ENCODE measurements around the gene ZNF474.

The ZNF474 gene

DNA sequence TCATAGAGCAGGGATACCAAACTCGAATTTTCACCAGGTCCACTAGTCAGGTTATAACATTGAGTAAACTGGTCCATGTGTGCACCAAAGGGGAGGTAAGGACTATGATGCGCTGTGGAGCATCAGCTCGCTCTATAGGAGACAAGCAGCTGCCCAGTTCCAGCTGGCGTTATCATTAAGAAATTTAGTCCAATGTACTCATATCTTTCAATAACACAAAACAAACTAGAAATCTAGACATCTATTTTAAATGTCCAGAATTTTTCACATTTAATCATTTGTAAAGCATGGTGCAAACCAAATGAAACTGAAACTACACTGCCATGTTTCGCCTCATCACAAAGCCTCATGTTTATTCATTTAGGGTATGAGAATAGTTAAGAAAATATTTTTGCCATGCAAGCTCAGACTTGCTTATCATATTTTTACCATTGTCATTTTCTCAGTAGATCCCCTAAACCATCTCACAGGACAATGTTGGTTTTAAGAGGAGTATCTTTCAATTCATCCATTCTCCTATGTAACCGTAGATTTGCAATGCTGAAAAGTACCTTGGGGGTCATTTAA lies 50.9 kb downstream of the ZNF474 start:
- no peaks in the 10 kb centered on the region for H3K4me1 ChIP-seq (ENCODE audit: control insufficient read depth in 1 of 2, insufficient read depth in 1 of 2, low read depth in 1 of 2, low read length in 1 of 2)
- H3K36me3 ChIP-seq, result no peaks in the 10 kb centered on the region
- no peaks in the 10 kb centered on the region for H3K27me3 ChIP-seq
- H3K27ac ChIP-seq, result no peak overlapping the region
- H3K4me3 ChIP-seq (ENCODE audit: low read depth in 1 of 2, low read length in 1 of 2), result no peak overlapping the region
- no peaks in the 10 kb centered on the region for H3K9me3 ChIP-seq
- TF ChIP-seq, protein P1, sequence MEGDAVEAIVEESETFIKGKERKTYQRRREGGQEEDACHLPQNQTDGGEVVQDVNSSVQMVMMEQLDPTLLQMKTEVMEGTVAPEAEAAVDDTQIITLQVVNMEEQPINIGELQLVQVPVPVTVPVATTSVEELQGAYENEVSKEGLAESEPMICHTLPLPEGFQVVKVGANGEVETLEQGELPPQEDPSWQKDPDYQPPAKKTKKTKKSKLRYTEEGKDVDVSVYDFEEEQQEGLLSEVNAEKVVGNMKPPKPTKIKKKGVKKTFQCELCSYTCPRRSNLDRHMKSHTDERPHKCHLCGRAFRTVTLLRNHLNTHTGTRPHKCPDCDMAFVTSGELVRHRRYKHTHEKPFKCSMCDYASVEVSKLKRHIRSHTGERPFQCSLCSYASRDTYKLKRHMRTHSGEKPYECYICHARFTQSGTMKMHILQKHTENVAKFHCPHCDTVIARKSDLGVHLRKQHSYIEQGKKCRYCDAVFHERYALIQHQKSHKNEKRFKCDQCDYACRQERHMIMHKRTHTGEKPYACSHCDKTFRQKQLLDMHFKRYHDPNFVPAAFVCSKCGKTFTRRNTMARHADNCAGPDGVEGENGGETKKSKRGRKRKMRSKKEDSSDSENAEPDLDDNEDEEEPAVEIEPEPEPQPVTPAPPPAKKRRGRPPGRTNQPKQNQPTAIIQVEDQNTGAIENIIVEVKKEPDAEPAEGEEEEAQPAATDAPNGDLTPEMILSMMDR (IDR thresholded peaks at IDR 0.05), result no peak

- H3K27ac ChIP-seq, result no peak overlapping the region
Observed at GRCh38 chr5:122180863-122181548, 51.7 kb downstream of the ZNF474 start.

DNA sequence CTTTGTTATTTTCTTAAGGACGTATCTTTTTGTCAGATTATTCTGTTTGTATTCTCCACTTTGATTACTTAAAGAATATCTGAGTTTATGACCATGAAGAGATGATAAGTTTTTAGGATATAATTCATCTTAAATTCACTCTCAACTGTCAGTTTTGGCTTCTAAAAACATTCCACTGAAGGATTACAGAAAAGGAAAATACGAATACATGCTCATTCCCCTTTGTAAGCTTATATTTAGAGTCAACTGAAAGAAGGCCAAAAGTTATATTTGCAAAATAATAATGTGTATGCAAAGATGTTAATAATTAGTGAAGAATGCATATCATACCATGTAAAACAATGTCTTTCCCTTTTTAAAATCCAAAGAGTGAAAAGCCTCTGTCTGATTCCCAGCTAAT lies 52.5 kb downstream of the ZNF474 start:
- Histone ChIP-seq H3K27ac (no peak overlapping the region), H3K4me1 (ENCODE audit: control insufficient read depth in 1 of 2, insufficient read depth in 1 of 2, low read depth in 1 of 2, low read length in 1 of 2) (no peaks in the 10 kb centered on the region), H3K4me3 (ENCODE audit: low read depth in 1 of 2, low read length in 1 of 2) (no peak overlapping the region), H3K9me3 (no peaks in the 10 kb centered on the region), H3K27me3 (no peaks in the 10 kb centered on the region), H3K36me3 (no peaks in the 10 kb centered on the region)
- TF ChIP-seq, protein P1 (IDR thresholded peaks at IDR 0.05), result no peak

More at GRCh38 chr5:122180863-122181548, 51.7 kb downstream of the ZNF474 start:
- Histone ChIP-seq H3K4me3 (ENCODE audit: low read depth in 1 of 2, low read length in 1 of 2) (no peak overlapping the region), H3K4me1 (ENCODE audit: control insufficient read depth in 1 of 2, insufficient read depth in 1 of 2, low read depth in 1 of 2, low read length in 1 of 2) (no peaks in the 10 kb centered on the region), H3K27me3 (no peaks in the 10 kb centered on the region), H3K36me3 (no peaks in the 10 kb centered on the region), H3K9me3 (no peaks in the 10 kb centered on the region)
- TF ChIP-seq, protein P1 (IDR thresholded peaks at IDR 0.05), result no peak

- TF ChIP-seq, protein P1 (IDR thresholded peaks at IDR 0.05), result no peak
- H3K4me3 ChIP-seq (ENCODE audit: low read depth in 1 of 2, low read length in 1 of 2), result no peak overlapping the region
Observed at GRCh38 chr5:122182491-122182921, 53.2 kb downstream of the ZNF474 start.

DNA sequence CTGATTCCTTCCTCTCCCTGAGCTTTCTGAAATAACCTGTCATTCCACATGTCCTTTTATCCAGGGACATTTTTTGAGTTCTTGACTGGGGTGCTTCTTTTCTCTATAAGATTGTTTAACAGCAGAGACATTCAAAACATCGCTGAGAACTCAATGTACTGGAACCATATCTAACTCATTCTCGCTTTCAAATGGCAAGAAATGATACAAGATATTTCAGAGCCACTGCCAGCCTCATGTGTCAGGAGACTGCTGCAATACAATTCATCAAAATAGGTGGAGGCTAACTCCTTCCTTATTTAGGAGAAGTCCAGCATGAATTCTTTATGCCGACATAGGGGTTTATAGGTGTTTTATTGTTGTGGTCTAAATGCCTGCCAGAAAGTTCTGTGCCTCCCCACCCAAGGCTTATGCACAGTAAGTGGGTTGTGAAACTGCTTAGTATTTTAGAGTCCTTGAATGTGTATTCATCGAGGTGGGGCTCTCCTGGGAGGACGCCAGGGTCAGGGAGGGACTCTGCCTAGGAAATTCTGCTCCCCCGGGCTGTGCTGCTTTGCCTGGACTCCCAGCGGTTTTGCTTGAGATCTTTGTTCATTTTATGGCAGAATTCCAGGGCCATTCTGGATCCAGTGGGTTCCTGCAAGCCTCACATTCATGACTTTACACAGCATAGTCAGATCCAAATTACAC lies 53.9 kb downstream of the ZNF474 start:
- Histone ChIP-seq H3K27ac (no peak overlapping the region), H3K4me1 (ENCODE audit: control insufficient read depth in 1 of 2, insufficient read depth in 1 of 2, low read depth in 1 of 2, low read length in 1 of 2) (no peaks in the 10 kb centered on the region), H3K4me3 (ENCODE audit: low read depth in 1 of 2, low read length in 1 of 2) (no peak overlapping the region), H3K36me3 (no peaks in the 10 kb centered on the region), H3K9me3 (no peaks in the 10 kb centered on the region), H3K27me3 (no peaks in the 10 kb centered on the region)
- TF ChIP-seq, protein P1 (IDR thresholded peaks at IDR 0.05), result no peak

More at GRCh38 chr5:122182491-122182921, 53.2 kb downstream of the ZNF474 start:
- no peaks in the 10 kb centered on the region for H3K4me1 ChIP-seq (ENCODE audit: control insufficient read depth in 1 of 2, insufficient read depth in 1 of 2, low read depth in 1 of 2, low read length in 1 of 2)
- no peaks in the 10 kb centered on the region for H3K9me3 ChIP-seq
- H3K36me3 ChIP-seq, result no peaks in the 10 kb centered on the region
- no peaks in the 10 kb centered on the region for H3K27me3 ChIP-seq
- no peak overlapping the region for H3K27ac ChIP-seq
